ENCODE measurements around the gene CHD2.
"Not testable (repeated sequence)": the region's sequence is repeated elsewhere in the genome, so short reads cannot be mapped to it uniquely, and the experiment has no call there.

Gene CHD2

DNA sequence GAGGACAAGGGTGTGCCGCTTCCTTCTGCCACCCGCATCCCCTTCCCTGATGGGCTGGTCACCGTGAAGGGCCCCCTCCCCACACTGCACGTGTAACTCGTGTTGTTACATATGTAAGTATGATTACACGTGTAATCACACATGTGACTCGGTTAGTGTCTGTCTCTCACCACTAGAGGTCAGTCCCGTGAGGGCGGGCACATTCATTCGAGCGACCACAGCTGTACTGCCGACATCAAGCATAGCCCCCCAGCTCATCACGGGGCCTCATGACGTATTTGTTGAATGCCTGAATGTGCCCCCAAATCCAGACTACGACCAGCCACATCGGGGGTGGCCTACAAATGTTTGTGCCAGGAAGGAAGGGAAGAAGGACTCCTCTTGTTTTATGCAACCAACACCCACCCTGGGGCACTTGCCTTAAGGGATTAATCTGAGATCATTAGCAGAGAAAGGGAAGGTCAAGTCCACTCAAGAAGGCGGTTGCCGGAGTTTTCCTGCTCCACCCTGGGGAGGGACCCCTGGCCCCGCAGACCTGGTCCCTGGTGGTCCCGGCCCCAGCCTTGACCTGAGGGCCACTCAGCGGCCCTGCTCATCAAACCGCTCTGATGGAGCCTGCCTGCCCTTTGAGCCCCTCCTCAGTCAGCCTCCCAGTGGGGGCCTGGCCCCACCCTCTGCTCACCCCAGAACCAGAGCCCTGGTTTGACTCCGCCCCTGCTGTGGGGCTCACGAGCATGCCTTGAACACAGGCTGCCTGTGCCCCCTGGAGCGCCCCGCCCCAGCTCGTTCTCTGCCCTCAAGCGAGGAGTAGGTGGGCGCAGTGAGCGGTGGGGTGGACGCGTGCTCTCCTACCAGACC, 136.1 kb downstream of the CHD2 start:
- DNase-seq (ENCODE audit: low spot score) = peak; percentile 71

- no peak for DNase-seq (ENCODE audit: low spot score)
Measured at GRCh38 chr15:93036951-93037819, 137.1 kb downstream of the CHD2 start.

DNA sequence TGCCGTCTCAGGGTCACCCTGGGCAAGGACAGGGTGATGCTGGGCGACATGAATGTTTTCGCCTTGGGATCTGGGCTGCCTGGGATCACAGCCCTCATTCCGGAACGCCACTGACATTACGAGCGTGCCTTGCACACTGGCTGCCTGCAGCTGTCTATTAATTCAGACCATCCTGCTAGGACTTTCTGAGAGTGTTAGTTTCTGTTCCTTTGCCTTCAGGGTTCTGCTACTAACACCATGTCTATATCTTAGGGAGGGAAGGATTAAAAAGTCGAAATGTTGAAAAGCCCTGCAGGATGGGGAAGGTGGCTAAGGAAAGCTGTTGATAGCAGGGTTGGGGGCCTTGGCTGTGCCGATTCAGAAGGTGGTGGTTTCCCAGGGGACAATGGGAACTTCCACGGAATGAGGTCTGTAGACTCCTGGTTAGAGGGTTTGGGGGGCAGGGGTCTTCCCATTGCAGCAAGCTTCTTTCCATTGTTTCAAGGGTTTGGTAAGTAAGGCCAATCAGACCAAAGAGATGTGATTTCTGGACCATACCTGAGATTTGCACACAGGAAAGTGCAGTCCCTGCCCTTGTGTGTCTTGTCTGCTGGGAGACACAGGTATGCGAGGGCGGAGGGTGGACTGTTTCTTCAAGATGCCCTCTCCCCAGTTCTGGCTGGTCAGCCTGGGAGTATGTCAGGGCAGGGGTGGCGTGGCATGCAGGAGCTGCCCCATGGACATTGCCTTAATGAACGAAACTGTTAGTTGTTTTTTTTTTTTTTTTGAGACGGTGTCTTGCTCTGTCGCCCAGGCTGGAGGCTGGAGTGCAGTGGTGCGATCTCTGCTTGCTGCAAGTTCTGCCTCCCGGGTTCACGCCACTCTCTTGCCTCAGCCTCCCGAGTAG, 137.9 kb downstream of the CHD2 start:
- no peak for DNase-seq (ENCODE audit: low spot score)

- DNase-seq (ENCODE audit: low spot score) = not testable (repeated sequence)
Measured at GRCh38 chr15:93039562-93040287, 139.6 kb downstream of the CHD2 start.

DNA sequence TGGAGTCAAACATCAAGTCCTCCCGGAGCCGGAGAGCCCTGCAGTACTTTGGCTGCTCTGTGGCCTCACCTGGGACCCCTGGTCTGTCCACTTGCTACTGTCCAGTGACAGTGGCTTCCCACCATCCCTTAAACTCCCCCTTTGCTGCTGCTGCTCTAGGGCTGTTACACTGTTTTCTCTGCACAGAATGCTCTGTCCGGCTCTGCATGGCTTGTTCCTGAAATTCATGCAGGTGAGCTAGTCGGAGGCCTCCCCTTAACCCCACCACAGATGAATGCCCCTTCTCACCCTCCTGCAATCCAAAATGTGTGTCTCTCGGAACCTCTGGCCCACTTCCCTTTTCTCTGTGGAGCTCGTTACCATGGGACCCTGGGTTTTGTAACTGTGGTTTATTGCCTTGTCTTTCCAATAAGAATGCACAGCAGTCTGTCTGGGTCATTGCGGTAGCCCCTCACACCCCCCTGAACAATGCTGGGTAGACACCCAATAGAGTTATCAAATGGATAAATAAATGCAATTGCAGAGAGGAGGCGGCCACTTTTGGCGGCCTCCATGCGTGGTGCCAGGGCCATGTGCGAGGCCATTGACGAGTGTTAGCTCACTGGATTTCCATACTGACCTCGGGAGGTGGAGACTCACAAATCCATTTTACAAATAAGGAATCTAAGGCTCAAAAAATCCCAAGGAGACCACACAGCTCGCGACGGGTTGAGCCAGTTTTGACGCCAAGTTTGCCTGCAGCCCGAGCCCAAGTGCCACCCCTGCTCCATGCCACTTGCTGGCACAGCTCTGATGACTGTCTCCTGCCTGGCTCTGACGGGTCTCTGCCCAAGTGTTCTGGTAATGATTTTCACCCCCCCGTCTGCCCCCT, 140.4 kb downstream of the CHD2 start:
- no peak for DNase-seq (ENCODE audit: low spot score)

DNA sequence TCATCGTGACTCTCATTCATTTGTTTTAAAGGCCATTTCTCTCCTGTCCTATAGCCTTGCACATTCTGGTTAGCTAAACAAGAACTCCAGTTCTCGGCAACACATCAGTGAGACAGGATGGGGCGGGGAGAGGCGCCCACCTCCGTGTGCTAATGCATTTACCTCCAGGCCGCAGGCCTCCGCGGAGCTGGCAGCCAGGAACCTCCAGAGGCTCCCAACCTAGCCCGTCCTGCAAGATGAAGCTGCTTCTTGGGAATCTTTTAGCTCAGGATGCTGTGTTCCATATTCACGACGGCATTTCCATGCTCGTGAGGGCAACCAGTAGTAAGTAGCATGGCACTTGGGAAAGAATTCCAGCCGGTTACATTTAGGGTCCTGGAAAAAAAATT, 141.0 kb downstream of the CHD2 start:
- no peak for DNase-seq (ENCODE audit: low spot score)

DNA sequence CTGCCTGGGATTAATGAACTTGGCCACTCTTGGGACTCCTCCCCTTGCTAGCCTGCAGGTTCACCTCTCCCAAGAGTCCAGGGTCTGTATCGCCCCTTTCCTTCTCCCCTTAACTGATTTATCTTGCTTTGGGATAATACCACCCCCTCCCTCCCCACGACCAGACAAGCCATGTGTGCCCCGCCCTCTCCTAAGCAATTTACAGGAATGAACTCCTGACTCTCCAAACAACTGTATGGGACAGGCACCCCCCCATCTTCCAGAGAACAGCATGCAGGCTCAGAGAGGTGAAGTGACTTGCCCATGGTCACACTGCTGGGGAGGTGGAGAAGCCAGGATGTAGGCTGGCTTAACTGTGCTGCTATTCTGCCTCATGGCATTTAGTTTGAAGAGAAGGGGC, 142.1 kb downstream of the CHD2 start:
- no peak for DNase-seq (ENCODE audit: low spot score)

DNA sequence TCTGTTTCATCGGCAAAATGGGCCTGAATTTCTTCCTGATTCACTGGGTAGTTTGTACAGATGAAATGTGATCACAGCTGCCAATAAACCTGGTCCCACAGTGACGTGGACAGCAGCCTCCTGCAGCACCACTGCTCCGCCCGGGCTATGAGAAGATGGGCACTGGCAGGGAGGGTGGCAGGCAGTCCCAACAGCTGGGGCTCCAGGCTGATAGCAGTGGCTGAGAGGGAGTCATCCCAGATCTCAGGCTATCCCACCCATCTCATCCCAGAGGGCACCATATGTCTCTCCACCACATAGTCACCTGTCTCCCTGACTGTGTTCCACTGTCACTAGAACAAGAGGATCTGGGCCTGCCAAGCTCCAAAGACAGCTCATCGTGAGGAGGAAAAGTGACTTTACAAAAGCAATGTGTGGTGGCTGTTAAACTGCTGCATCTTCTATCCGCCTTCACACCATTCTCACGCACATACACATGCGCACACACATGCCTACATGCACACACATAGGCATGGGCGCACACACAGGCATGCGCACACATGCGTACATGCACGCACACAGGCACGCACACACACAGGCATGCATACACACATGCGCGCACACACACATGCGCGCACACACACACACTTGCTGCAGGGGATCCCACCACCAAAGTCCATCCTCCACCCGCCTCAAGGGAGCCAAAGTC, 142.7 kb downstream of the CHD2 start:
- DNase-seq (ENCODE audit: low spot score) = no peak

DNA sequence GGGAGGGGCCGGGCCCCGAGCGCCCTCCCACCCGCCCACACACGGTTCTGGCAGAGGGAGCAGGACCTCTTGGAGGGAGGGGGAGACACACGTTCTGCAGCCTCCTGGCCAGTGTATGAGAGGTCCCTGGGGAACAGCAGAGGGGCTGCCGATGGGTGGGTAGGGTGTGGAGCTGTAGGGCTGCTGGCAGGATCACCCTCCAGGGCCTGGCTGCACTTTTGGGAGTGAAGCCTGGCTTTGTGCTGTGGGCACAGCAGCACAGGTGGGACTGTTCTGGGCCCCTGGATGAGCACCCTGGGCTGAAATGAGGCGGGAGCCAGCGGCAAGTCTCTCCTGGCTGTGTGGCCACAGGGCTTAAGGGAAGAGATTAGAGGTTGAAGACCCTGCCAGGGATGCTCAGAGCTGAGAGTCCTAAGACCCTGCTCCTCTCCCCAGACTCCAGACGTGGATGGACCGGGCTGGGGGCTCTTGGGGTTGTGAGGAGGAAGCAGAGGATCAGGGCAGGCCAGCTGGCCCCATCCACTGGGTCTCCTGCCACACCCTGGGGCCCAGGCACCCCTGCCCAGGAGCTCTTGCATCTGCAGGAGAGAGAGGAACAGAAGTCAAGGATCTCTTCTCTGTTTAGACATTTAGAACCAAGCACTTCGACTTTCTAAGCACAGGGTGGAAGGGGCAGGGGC, 143.6 kb downstream of the CHD2 start:
- DNase-seq (ENCODE audit: low spot score) = no peak

DNA sequence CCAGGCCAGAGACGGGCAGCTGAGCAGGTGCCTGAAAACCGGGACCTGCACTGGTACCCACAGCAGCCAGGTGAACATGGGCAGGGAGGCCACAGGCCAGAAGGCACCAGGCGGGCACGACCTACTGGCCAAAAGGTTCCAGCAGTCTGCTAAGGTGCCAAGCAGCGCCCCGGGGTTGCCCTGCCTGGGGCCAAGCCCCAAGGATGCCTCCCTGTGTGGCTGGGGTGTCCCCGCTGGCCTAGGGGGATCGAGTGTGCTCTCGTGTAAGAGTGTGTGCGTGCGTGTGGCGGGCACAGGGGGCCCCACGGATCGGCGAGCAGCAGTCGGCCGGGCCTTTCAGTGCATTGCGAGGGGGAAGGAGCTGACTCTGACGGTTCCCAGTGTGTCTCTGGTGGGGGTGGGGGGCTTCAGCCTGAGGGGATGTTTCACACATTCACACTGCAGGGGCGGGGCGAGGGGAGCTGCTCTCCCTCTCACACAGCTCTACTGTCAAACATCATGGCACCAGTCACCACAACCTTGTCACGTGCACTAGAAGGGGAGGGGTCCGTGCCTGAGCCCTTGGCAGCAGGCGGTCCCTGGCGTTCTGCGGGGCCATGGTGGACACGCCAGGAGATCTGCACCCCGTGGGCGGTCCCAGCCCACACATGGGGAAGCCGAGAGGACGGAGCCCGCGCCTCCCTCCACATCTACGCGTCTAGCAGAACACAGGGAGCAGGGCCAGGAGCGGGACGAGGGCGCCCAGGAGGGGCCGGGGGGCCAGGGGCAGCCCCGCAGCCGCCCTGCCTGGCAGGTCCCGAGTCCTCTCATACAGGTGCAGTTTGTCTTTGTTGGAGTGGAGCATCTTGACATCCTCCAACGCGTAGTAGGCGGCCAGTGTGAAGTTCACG, 144.4 kb downstream of the CHD2 start:
- no peak for DNase-seq (ENCODE audit: low spot score)

- DNase-seq (ENCODE audit: low spot score) = no peak
Measured at GRCh38 chr15:93045191-93045785, 145.2 kb downstream of the CHD2 start.

DNA sequence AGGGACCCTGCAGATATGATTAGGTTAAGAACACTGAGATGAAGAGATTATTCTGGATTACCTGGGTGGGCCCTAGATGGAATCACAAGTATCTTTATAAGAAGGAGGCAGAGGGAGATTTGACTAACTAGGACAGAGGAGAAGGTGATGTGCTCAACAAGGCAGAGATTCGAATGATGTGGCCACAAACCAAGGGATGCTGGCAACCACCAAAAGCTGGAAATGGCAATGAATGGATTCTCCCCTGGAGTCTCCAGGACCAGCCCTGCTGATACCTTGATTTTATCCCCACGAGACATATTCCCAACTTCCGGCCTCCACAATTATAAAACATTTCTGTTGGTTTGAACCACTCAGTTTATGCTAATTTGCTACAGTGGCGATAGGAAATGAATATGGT, 146.0 kb downstream of the CHD2 start:
- DNase-seq (ENCODE audit: low spot score) = no peak

- no peak for DNase-seq (ENCODE audit: low spot score)
Measured at GRCh38 chr15:93046721-93047120, 146.6 kb downstream of the CHD2 start.

DNA sequence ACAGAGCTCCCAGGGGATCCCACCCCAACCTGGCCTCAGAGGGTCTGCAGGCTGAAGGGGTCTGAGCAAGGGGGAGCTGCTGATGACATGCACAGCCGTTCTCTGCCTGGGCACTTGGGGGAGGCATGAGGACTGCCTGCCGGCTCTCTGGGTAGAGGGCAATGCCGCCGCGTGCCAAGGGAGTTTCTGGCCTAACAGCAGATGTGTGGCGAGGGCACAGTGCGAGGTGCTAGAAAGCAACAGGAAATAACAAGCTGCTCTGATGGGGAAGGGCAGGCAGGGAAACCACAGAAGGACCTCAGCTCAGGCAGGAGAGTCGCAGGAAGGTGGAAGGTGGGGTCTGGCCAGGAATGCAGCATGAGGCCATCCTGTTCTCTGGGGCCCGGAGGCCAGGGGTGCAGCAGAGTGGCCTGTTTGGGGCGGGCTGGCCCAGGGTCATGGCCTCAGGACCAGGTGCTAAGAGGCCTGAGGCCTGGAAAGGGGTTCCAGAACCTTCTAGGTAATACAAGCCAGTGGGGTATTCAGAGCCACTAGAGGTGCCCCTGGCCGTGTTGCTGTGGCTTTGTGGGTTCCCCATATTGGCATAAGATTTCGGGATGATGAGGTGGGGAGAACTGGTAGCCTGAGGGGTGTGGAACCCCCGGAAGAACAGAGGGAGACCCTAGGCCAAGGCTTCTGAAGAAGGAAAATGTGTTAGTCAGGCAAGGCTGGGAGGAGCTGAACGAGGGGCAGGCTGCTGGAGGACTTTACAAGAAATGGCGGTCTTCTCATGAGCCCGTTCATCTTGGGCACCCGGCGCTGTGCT, 147.7 kb downstream of the CHD2 start:
- no peak for DNase-seq (ENCODE audit: low spot score)

GRCh38 chr15:93048426-93048721, 148.2 kb downstream of the CHD2 start:
- DNase-seq (ENCODE audit: low spot score) = no peak

- DNase-seq (ENCODE audit: low spot score) = no peak
Measured at GRCh38 chr15:93048759-93049161, 148.6 kb downstream of the CHD2 start.

- DNase-seq (ENCODE audit: low spot score) = no peak
Measured at GRCh38 chr15:93049233-93049632, 149.1 kb downstream of the CHD2 start.

Measured in hepatic stellate cell (primary cell).